OCI-LY1 (cell line): ENCODE results near the gene NUDT5.

Experiments used
- H2AFZ ChIP-seq: fragments of 200-600 bp; sonication (generic), shearing (Covaris generic); 2 replicates; pipeline ENCODE4 v1.6.0; 2014; ENCODE audit warnings: antibody characterized with exemption, mild to moderate bottlenecking, low read length
- H3F3A ChIP-seq: fragments of 200-600 bp; sonication (generic), shearing (Covaris generic); 2 replicates; pipeline ENCODE4 v1.6.0; 2014; ENCODE audit warnings: mild to moderate bottlenecking, antibody characterized with exemption, low read length, moderate library complexity; ENCODE audit not compliant: insufficient read depth
- H3K27ac ChIP-seq: fragments of 200-600 bp; sonication (generic); 2 replicates; pipeline ENCODE4 v1.5.1; 2014; ENCODE audit warnings: low read length, mixed run types, mild to moderate bottlenecking, low read depth; ENCODE audit not compliant: poor library complexity, severe bottlenecking
- H3K27me3 ChIP-seq: fragments of 200-600 bp; sonication (generic); 2 replicates; pipeline ENCODE4 v1.6.0; 2014; ENCODE audit warnings: antibody characterized with exemption, mild to moderate bottlenecking, low read length, moderate library complexity; ENCODE audit not compliant: insufficient read depth
- H3K36me3 ChIP-seq: fragments of 200-600 bp; sonication (generic); 2 replicates; pipeline ENCODE4 v1.6.1; 2014; ENCODE audit warnings: mild to moderate bottlenecking, antibody characterized with exemption, low read length, moderate library complexity, mixed read lengths; ENCODE audit not compliant: insufficient read depth
- H3K4me1 ChIP-seq: fragments of 200-600 bp; sonication (generic); 2 replicates; pipeline ENCODE4 v1.5.1; 2014; ENCODE audit warnings: mild to moderate bottlenecking, low read length, moderate library complexity; ENCODE audit not compliant: insufficient read depth, severe bottlenecking
- H3K4me2 ChIP-seq: fragments of 200-600 bp; sonication (generic), shearing (Covaris generic); 2 replicates; pipeline ENCODE4 v1.6.1; 2014; ENCODE audit warnings: low read length
- H3K4me3 ChIP-seq: fragments of 200-600 bp; sonication (generic); 2 replicates; pipeline ENCODE4 v1.5.1; 2014; ENCODE audit warnings: low read length, low read depth, mild to moderate bottlenecking, mixed read lengths; ENCODE audit not compliant: poor library complexity, severe bottlenecking
- H3K79me2 ChIP-seq: fragments of 200-600 bp; shearing (Covaris generic); 2 replicates; pipeline ENCODE4 v1.6.1; 2016; ENCODE audit warnings: mixed run types, low read length, mixed read lengths; ENCODE audit not compliant: insufficient read depth
- H3K9ac ChIP-seq: fragments of 200-600 bp; sonication (generic), shearing (Covaris generic); 2 replicates; pipeline ENCODE4 v1.6.1; 2014; ENCODE audit warnings: mild to moderate bottlenecking, low read length, mixed read lengths
- H3K9me2 ChIP-seq: fragments of 200-600 bp; sonication (generic), shearing (Covaris generic); 2 replicates; pipeline ENCODE4 v1.6.1; 2014; ENCODE audit warnings: low read depth, mild to moderate bottlenecking, low read length, mixed read lengths
- H3K9me3 ChIP-seq: fragments of 200-600 bp; shearing (Covaris generic); 2 replicates; pipeline ENCODE4 v1.6.1; 2014; ENCODE audit warnings: low read length, mixed read lengths
- H4K20me1 ChIP-seq: fragments of 200-600 bp; sonication (generic), shearing (Covaris generic); 2 replicates; pipeline ENCODE4 v1.6.0; 2016; ENCODE audit warnings: mild to moderate bottlenecking, low read length; ENCODE audit not compliant: insufficient read depth
- CTCF ChIP-seq: fragments of 200-600 bp; sonication (generic), shearing (Covaris generic); IDR thresholded peaks from 2 replicates; pipeline ENCODE4 v1.5.1; 2017; ENCODE audit warnings: mild to moderate bottlenecking, antibody characterized with exemption, low read length, moderate library complexity, mixed read lengths
- EZH2 ChIP-seq: fragments of 200-600 bp; sonication (generic), shearing (Covaris generic); IDR thresholded peaks from 2 replicates; pipeline ENCODE4 v1.8.0; 2017; ENCODE audit warnings: borderline replicate concordance, mixed run types, mild to moderate bottlenecking, antibody characterized with exemption, low read length, moderate library complexity, mixed read lengths

The NUDT5 gene

GRCh38 chr10:12212454-12212853 is 16.8 kb upstream of the NUDT5 start:
- H3K36me3 ChIP-seq: peaks cover 93% of the 10 kb centered on the region
- no peaks in the 10 kb centered on the region; the same call in 1 of the 2 replicates for H3F3A ChIP-seq
- peak overlapping the region; percentile 16 for H3K27ac ChIP-seq
- no peaks in the 10 kb centered on the region for H3K27me3 ChIP-seq
- H3K4me2 ChIP-seq: no peak overlapping the region
- H3K9ac ChIP-seq: no peak overlapping the region
- no peaks in the 10 kb centered on the region for H3K9me2 ChIP-seq
- no peak overlapping the region for H3K4me3 ChIP-seq
- no peaks in the 10 kb centered on the region for H3K79me2 ChIP-seq
- no peaks in the 10 kb centered on the region for H3K9me3 ChIP-seq
- H2AFZ ChIP-seq: no peak overlapping the region
- TF ChIP-seq EZH2 (no peak), CTCF (no peak)
- H3K4me1 ChIP-seq: peaks cover 17% of the 10 kb centered on the region
- no peaks in the 10 kb centered on the region for H4K20me1 ChIP-seq

DNA sequence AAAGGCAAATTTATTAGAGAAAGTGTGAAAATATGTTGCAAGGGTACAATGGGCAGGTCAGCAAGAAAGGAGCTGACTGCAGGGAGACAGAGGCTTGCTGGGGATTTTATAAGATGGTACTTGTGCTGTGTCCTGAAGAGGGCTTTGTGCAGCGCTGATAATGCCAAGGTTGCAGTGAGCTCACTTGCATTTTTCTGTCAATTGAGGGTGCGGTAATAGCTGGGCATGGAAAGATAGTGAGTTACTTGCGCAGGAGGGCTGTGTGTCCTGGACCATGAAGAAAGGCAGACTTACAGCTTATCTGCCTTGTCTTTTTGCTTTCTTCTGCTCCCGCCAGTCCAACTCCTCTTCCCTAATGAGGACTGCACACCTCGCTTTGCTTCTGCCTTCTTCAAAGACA is 12.8 kb upstream of the NUDT5 start:
- TF ChIP-seq CTCF (no peak), EZH2 (no peak)
- Histone ChIP-seq H3K27ac (no peak overlapping the region), H3K9ac (no peak overlapping the region), H3K9me2 (no peaks in the 10 kb centered on the region), H2AFZ (no peak overlapping the region), H3F3A (no peaks in the 10 kb centered on the region; the same call in 1 of the 2 replicates), H3K36me3 (peaks cover 90% of the 10 kb centered on the region), H3K27me3 (no peaks in the 10 kb centered on the region), H4K20me1 (no peaks in the 10 kb centered on the region), H3K4me2 (no peak overlapping the region), H3K4me3 (no peak overlapping the region), H3K4me1 (peaks cover 17% of the 10 kb centered on the region), H3K9me3 (no peaks in the 10 kb centered on the region), H3K79me2 (peaks cover 14% of the 10 kb centered on the region)

- Histone ChIP-seq H3F3A (no peaks in the 10 kb centered on the region; the same call in 1 of the 2 replicates), H3K27me3 (no peaks in the 10 kb centered on the region), H3K9me2 (no peaks in the 10 kb centered on the region), H3K4me2 (no peak overlapping the region), H3K27ac (no peak overlapping the region), H3K36me3 (peaks cover 90% of the 10 kb centered on the region), H3K9me3 (no peaks in the 10 kb centered on the region), H3K9ac (no peak overlapping the region), H4K20me1 (no peaks in the 10 kb centered on the region), H2AFZ (no peak overlapping the region), H3K4me3 (no peak overlapping the region), H3K79me2 (peaks cover 21% of the 10 kb centered on the region), H3K4me1 (peaks cover 13% of the 10 kb centered on the region)
- no peak for TF ChIP-seq CTCF
- TF ChIP-seq EZH2: no peak
Measured at GRCh38 chr10:12207114-12207513, 11.4 kb upstream of the NUDT5 start.
